NCI-H2196 treated with DMSO at 0.1 percent for 48 hours (cell line): ENCODE results near the gene FAM3A.

Experiments used
- DNase-seq: peaks from one replicate; lab custom pipeline; 2025; ENCODE audit not compliant: unreplicated experiment; lab: John Stamatoyannopoulos, UW

The FAM3A gene

GRCh38 chrX:154462396-154462795 is 53.6 kb downstream of the FAM3A start:
- DNase-seq, result no peak

GRCh38 chrX:154460326-154460725 is 55.7 kb downstream of the FAM3A start:
- no peak for DNase-seq

GRCh38 chrX:154459832-154460231 is 56.2 kb downstream of the FAM3A start:
- no peak for DNase-seq

GRCh38 chrX:154458954-154459778 is 56.9 kb downstream of the FAM3A start:
- no peak for DNase-seq

GRCh38 chrX:154458116-154458953 is 57.7 kb downstream of the FAM3A start, which contains the start of gene PLXNA3:
Gene PLXNA3 (plus strand): TSS chrX:154458281. CDS start chrX:154460184, 1,903 bp downstream.
- no peak for DNase-seq

GRCh38 chrX:154457491-154458115 is 58.4 kb downstream of the FAM3A start:
- DNase-seq, result peak; percentile 24
